Skin of body (tissue), 2 donors: ENCODE measurements around the gene MCCC2. TPM values are rescaled to one million over a fixed set of nuclear protein-coding genes. Genes with fewer than 3 reads are reported as not detected.

Source experiments
- small RNA-seq: library from RNA; depleted of rRNA; stranded (forward); fragments of <200 nt; gene quantifications from one replicate; pipeline ENCODE3, GENCODE V24; 2014; ENCODE audit warnings: low replicate concordance
- total RNA-seq: library from RNA; depleted of rRNA; stranded (reverse); fragments of >200 nt; gene quantifications from one replicate; pipeline ENCODE4 v1.2.3, GENCODE V29; 2014

Gene MCCC2
- total RNA-seq, 1 donor from 2014 or later: 25.5 TPM

Small RNA genes lying within 50 kb of the gene (small RNA-seq; reads per million reads assigned to genes)
- gene HMGN1P12: not detected

Other genes starting within 250 kb of the MCCC2 start
- gene BDP1, start 131.7 kb upstream of the MCCC2 start, total RNA-seq: 42.2 TPM
- not detected for gene CARTPT, start 131.9 kb downstream of the MCCC2 start, total RNA-seq